Brain microvascular endothelial cell (primary cell): ENCODE measurements around the gene VPS37C.

Experiments
- DNase-seq: peaks from one replicate; pipeline ENCODE4 v3.0.0-alpha.2; 2020
- H3K27ac ChIP-seq: fragments of 250-450 bp; sonication (Bioruptor Pico); 2 replicates; pipeline ENCODE4 v1.5.1; 2020; ENCODE audit warnings: mild to moderate bottlenecking, moderate library complexity
- H3K27me3 ChIP-seq: fragments of 250-450 bp; sonication (Bioruptor Pico); replicated peaks from 2 replicates; pipeline ENCODE4 v1.5.1; 2020; ENCODE audit warnings: mild to moderate bottlenecking
- H3K36me3 ChIP-seq: fragments of 250-450 bp; sonication (Bioruptor Pico); replicated peaks from 2 replicates; pipeline ENCODE4 v1.5.1; 2020; ENCODE audit warnings: mild to moderate bottlenecking
- H3K4me3 ChIP-seq: 2 replicates; pipeline ENCODE4 v1.5.1; 2011; ENCODE audit warnings: low read depth, mild to moderate bottlenecking, control low read depth, low read length, moderate library complexity
- CTCF ChIP-seq: IDR thresholded peaks from 2 replicates; pipeline ENCODE4 v1.5.1; 2011; ENCODE audit warnings: low read depth, mild to moderate bottlenecking, moderate library complexity, low read length, control low read depth, inconsistent platforms; ENCODE audit errors: missing control alignments
- in situ Hi-C: cut with HindIII; loops from 2 replicates; pipeline ENCODE4 v1.10.0; 2017; ENCODE audit warnings: low sequenced_read_pairs, low pct_ligation_motif_present

Gene VPS37C

GRCh38 chr11:61124574-61125309 is 36.5 kb downstream of the VPS37C start:
- TF ChIP-seq CTCF: no peak
- Histone ChIP-seq H3K4me3 (no peak overlapping the region), H3K36me3 (no peaks in the 10 kb centered on the region), H3K27ac (no peak overlapping the region), H3K27me3 (no peaks in the 10 kb centered on the region)
- in situ Hi-C loops: no loop called here
- no peak for DNase-seq

- Histone ChIP-seq H3K4me3 (no peak overlapping the region), H3K36me3 (no peaks in the 10 kb centered on the region), H3K27ac (no peak overlapping the region), H3K27me3 (no peaks in the 10 kb centered on the region)
- TF ChIP-seq CTCF: no peak
- DNase-seq: no peak
- in situ Hi-C loops: no loop called here
These were observed 37.3 kb downstream of the VPS37C start for GRCh38 chr11:61123775-61124571.

- in situ Hi-C loops: no loop called here
- H3K27ac ChIP-seq: no peak overlapping the region
- H3K27me3 ChIP-seq: no peaks in the 10 kb centered on the region
- no peak overlapping the region for H3K4me3 ChIP-seq
- no peak for DNase-seq
- no peak for TF ChIP-seq CTCF
- H3K36me3 ChIP-seq: no peaks in the 10 kb centered on the region
These were observed 38.5 kb downstream of the VPS37C start for GRCh38 chr11:61122761-61123160.

- no peaks in the 10 kb centered on the region for H3K36me3 ChIP-seq
- no peak for DNase-seq
These were observed 39.3 kb downstream of the VPS37C start for GRCh38 chr11:61121917-61122316.

GRCh38 chr11:61121192-61121831 is 39.9 kb downstream of the VPS37C start:
- Histone ChIP-seq H3K4me3 (no peak overlapping the region), H3K27me3 (no peaks in the 10 kb centered on the region), H3K27ac (no peak overlapping the region), H3K36me3 (no peaks in the 10 kb centered on the region)
- DNase-seq: no peak
- TF ChIP-seq CTCF: no peak
- in situ Hi-C loops: no loop called here

More at GRCh38 chr11:61121917-61122316, 39.3 kb downstream of the VPS37C start:
- TF ChIP-seq CTCF: no peak
- Histone ChIP-seq H3K4me3 (no peak overlapping the region), H3K27me3 (no peaks in the 10 kb centered on the region), H3K27ac (no peak overlapping the region)
- in situ Hi-C loops: no loop called here
